Astrocyte of the cerebellum (primary cell): ENCODE measurements around the gene DMTF1.

ENCODE experiments used
- DNase-seq: peaks from one replicate; pipeline ENCODE4 v3.0.0-alpha.2; 2011; ENCODE audit warnings: low read depth
- H3K4me3 ChIP-seq: 2 replicates; pipeline ENCODE4 v1.5.1; 2011; ENCODE audit warnings: mild to moderate bottlenecking, low read depth, low read length, moderate library complexity
- CTCF ChIP-seq: IDR thresholded peaks from 2 replicates; pipeline ENCODE4 v1.5.1; 2012; ENCODE audit warnings: low read length, low read depth, moderate library complexity, mild to moderate bottlenecking; ENCODE audit errors: missing control alignments
- in situ Hi-C: cut with HindIII; loops from 2 replicates; pipeline ENCODE4 v1.10.0; 2017; ENCODE audit warnings: low sequenced_read_pairs

Gene DMTF1

GRCh38 chr7:87220734-87221215 lies 68.5 kb downstream of the DMTF1 start:
- DNase-seq, result no peak
- in situ Hi-C loops, result no loop called here

GRCh38 chr7:87223666-87224065 lies 71.4 kb downstream of the DMTF1 start:
- no peak overlapping the region for H3K4me3 ChIP-seq
- TF ChIP-seq CTCF, result no peak
- in situ Hi-C loops, result no loop called here
- no peak for DNase-seq

More at GRCh38 chr7:87220734-87221215, 68.5 kb downstream of the DMTF1 start:
- no peak for TF ChIP-seq CTCF
- H3K4me3 ChIP-seq, result peak overlapping the region; percentile 92

GRCh38 chr7:87225696-87226095 lies 73.4 kb downstream of the DMTF1 start:
- in situ Hi-C loops, result loop anchor here (25.0 kb wide), 1 partner anchor 263 kb away; no protein-coding TSS in a partner anchor
- no peak for TF ChIP-seq CTCF
- no peak for DNase-seq
- no peak overlapping the region for H3K4me3 ChIP-seq

- in situ Hi-C loops, result loop anchor here (25.0 kb wide), 1 partner anchor 264 kb away; no protein-coding TSS in a partner anchor
- no peak for TF ChIP-seq CTCF
- no peak overlapping the region for H3K4me3 ChIP-seq
- no peak for DNase-seq
Measured at GRCh38 chr7:87226495-87226894, 74.2 kb downstream of the DMTF1 start.

GRCh38 chr7:87231258-87231657 lies 79.0 kb downstream of the DMTF1 start:
- H3K4me3 ChIP-seq, result no peak overlapping the region
- no peak for TF ChIP-seq CTCF
- in situ Hi-C loops, result loop anchor here (25.0 kb wide), 1 partner anchor 269 kb away; no protein-coding TSS in a partner anchor
- DNase-seq, result no peak

GRCh38 chr7:87231711-87232110 lies 79.5 kb downstream of the DMTF1 start:
- in situ Hi-C loops, result loop anchor here (25.0 kb wide), 1 partner anchor 269 kb away; no protein-coding TSS in a partner anchor
- no peak for DNase-seq
- TF ChIP-seq CTCF, result no peak
- no peak overlapping the region for H3K4me3 ChIP-seq
